ENCODE measurements around the gene BOLA2B. TPM values are rescaled to one million over a fixed set of nuclear protein-coding genes. Genes with fewer than 3 reads are reported as not detected.
"Not testable (repeated sequence)": the region's sequence is repeated elsewhere in the genome, so short reads cannot be mapped to it uniquely, and the experiment has no call there.

BOLA2B gene
- total RNA-seq, 4 donors from 2014 or later, result 4.7 to 34.1 (median 27.5) TPM; not detected in 1

- H3K36me3 ChIP-seq; H3K27ac ChIP-seq; intact Hi-C loops (cut with DNase I; ENCODE audit: low total_unique reads); DNase-seq; H3K9me3 ChIP-seq; H3K4me1 ChIP-seq; H3K27me3 ChIP-seq; H3K4me3 ChIP-seq: not testable (repeated sequence)
Measured at GRCh38 chr16:30191158-30191557, 2.3 kb downstream of the BOLA2B start.

DNA sequence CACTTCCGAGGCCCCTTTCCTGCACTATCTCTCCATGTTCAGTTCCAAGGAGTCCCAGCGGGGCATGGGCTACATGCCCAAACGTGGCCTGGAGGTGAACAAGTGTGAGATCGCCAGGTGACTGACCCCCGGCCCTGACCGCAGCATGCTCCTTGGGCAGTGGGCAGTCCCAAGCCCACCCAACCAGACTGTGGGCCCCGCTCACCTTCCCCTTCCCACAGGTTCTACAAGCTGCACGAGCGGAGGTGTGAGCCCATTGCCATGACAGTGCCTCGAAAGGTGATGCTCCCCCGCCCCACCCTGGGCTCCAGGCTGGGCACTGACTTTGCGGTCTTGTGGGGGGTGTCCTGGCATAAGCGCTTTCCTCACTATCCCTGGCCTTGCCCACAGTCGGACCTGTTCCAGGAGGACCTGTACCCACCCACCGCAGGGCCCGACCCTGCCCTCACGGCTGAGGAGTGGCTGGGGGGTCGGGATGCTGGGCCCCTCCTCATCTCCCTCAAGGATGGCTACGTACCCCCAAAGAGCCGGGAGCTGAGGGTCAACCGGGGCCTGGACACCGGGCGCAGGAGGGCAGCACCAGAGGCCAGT, 5.4 kb downstream of the BOLA2B start:
- no peaks in the 10 kb centered on the region for H3K27me3 ChIP-seq
- TF ChIP-seq, protein P1, sequence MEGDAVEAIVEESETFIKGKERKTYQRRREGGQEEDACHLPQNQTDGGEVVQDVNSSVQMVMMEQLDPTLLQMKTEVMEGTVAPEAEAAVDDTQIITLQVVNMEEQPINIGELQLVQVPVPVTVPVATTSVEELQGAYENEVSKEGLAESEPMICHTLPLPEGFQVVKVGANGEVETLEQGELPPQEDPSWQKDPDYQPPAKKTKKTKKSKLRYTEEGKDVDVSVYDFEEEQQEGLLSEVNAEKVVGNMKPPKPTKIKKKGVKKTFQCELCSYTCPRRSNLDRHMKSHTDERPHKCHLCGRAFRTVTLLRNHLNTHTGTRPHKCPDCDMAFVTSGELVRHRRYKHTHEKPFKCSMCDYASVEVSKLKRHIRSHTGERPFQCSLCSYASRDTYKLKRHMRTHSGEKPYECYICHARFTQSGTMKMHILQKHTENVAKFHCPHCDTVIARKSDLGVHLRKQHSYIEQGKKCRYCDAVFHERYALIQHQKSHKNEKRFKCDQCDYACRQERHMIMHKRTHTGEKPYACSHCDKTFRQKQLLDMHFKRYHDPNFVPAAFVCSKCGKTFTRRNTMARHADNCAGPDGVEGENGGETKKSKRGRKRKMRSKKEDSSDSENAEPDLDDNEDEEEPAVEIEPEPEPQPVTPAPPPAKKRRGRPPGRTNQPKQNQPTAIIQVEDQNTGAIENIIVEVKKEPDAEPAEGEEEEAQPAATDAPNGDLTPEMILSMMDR (IDR thresholded peaks at IDR 0.05), result no peak
- TF ChIP-seq POLR2A (IDR thresholded peaks at IDR 0.05), result no peak
- no peaks in the 10 kb centered on the region for H3K36me3 ChIP-seq
- intact Hi-C loops (cut with DNase I; ENCODE audit: low total_unique reads), result no loop called here
- no peak overlapping the region for H3K4me3 ChIP-seq
- DNase-seq, result no peak
- H3K27ac ChIP-seq, result no peak overlapping the region
- H3K4me1 ChIP-seq, result peaks cover 0 to 8% of the 10 kb centered on the region in 2 donors
- H3K9me3 ChIP-seq, result no peaks in the 10 kb centered on the region

DNA sequence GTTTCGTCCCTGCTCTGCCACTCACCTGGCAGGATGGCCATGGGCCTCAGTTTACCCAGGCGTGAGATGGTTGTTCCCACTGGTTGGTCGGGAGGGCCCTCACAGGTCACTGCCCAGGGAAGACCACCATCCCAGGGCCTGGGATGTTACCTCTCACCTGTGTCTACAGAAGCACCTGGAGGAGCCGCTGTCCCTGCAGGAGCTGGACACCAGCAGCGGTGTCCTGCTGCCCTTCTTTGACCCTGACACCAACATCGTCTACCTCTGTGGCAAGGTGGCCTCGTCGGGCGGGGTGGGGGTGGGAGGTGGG, 6.0 kb downstream of the BOLA2B start:
- no peak for TF ChIP-seq POLR2A (IDR thresholded peaks at IDR 0.05)
- TF ChIP-seq, protein P1 (IDR thresholded peaks at IDR 0.05), result peak in 1 of 4 experiments; percentile 3
- intact Hi-C loops (cut with DNase I; ENCODE audit: low total_unique reads), result no loop called here
- Histone ChIP-seq H3K27me3 (no peaks in the 10 kb centered on the region), H3K36me3 (no peaks in the 10 kb centered on the region), H3K9me3 (no peaks in the 10 kb centered on the region), H3K27ac (no peak overlapping the region), H3K4me1 (peaks cover 0 to 8% of the 10 kb centered on the region in 2 donors), H3K4me3 (no peak overlapping the region)
- DNase-seq, result no peak

DNA sequence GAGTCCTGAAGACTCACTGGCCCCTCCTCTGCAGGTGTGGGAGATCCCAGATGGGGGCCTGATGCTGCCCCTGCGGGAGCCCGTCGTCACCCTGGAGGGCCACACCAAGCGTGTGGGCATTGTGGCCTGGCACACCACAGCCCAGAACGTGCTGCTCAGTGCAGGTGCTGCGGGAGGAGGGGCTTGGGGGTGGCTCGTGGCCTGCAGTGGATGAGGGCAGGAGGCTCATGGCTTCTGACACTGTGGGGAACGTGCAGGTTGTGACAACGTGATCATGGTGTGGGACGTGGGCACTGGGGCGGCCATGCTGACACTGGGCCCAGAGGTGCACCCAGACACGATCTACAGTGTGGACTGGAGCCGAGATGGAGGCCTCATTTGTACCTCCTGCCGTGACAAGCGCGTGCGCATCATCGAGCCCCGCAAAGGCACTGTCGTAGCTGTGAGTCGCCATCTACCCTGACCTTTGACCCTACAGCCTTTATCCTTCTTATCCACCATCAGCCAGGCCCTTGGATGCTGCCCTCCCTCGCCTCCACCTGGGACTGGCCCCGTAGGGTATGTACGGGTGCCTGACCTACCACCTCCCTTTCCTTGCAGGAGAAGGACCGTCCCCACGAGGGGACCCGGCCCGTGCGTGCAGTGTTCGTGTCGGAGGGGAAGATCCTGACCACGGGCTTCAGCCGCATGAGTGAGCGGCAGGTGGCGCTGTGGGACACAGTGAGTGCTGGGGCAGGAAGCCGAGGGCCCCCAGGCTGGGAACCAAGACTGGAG, 6.5 kb downstream of the BOLA2B start:
- H3K27ac ChIP-seq, result no peak overlapping the region
- TF ChIP-seq POLR2A (IDR thresholded peaks at IDR 0.05), result no peak
- TF ChIP-seq, protein P1 (IDR thresholded peaks at IDR 0.05), result peak; percentile 20 to 49 (median 40)
- peak; percentile 41 to 47 for DNase-seq

DNA sequence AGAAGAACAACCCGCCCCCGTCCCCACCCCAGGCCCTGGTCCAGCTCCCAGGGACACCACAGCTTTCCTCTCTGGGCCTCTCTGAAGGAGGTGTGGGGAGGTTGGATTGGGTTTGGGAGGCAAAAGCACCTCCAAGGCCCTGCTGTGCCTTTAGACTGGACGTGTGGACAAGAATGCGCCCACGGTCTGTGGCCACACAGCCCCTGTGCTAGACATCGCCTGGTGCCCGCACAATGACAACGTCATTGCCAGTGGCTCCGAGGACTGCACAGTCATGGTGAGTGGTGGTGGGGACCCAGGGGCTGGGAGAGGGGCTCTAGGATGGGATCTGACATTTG, 7.1 kb downstream of the BOLA2B start:
- no peaks in the 10 kb centered on the region for H3K27me3 ChIP-seq
- peaks cover 0 to 8% of the 10 kb centered on the region in 2 donors for H3K4me1 ChIP-seq
- DNase-seq, result no peak
- H3K9me3 ChIP-seq, result no peaks in the 10 kb centered on the region
- intact Hi-C loops (cut with DNase I; ENCODE audit: low total_unique reads), result no loop called here
- H3K27ac ChIP-seq, result no peak overlapping the region
- no peak overlapping the region for H3K4me3 ChIP-seq
- H3K36me3 ChIP-seq, result no peaks in the 10 kb centered on the region
- TF ChIP-seq, protein P1 (IDR thresholded peaks at IDR 0.05), result no peak
- no peak for TF ChIP-seq POLR2A (IDR thresholded peaks at IDR 0.05)

More for the DNA sequence above, 6.5 kb downstream of the BOLA2B start:
- H3K4me1 ChIP-seq, result peaks cover 0 to 8% of the 10 kb centered on the region in 2 donors
- H3K9me3 ChIP-seq, result no peaks in the 10 kb centered on the region
- H3K4me3 ChIP-seq, result no peak overlapping the region
- H3K36me3 ChIP-seq, result no peaks in the 10 kb centered on the region
- H3K27me3 ChIP-seq, result no peaks in the 10 kb centered on the region
- intact Hi-C loops (cut with DNase I; ENCODE audit: low total_unique reads), result no loop called here

All from uterus (tissue), 4 donors.